HepG2 (cell line): Measurements from ENCODE around the gene TRIM37. TPM values are rescaled to one million over a fixed set of nuclear protein-coding genes. Genes with fewer than 3 reads are reported as not detected.
A peak's percentile ranks its signal among the peaks of the same experiment; 100 is the strongest.

ENCODE experiments used
- ATAC-seq: fragments of 200-7000 bp; cut with Tn5 transposase; 3 replicates; pipeline ENCODE4 v1.9.1; 2020; ENCODE audit warnings: mild to moderate bottlenecking, moderate library complexity
- BruUV-seq: library from RNA; stranded (reverse); fragments of 400-500 nt; replicated peaks from 2 replicates; lab custom pipeline; 2021; lab: Mats Ljungman, UMichigan
- CTCF ChIA-PET: fragments of 300-600 bp; formaldehyde crosslinking; extraction: SDS; loops from one replicate; lab custom pipeline; 2021; ENCODE audit warnings: low total read pairs, inconsistent platforms, low intra/inter-chr PET ratio; lab: Yijun Ruan, JAX
- POLR2A ChIA-PET: fragments of 350-600 bp; sonication (Branson Sonifier 250); formaldehyde crosslinking; loops from one replicate; lab custom pipeline; 2020; ENCODE audit warnings: antibody characterized with exemption, inconsistent platforms; lab: Yijun Ruan, JAX
- DNase-seq: peaks from one replicate; pipeline ENCODE4 v3.0.0-alpha.2; 2015; ENCODE audit warnings: low spot score
- FAIRE-seq: peaks from 3 replicates; lab custom pipeline; 2011; peaks lifted over from hg19 to GRCh38; lab: Jason Lieb, UNC
- H2AFZ ChIP-seq: one replicate; pipeline ENCODE4 v1.6.1; 2011; ENCODE audit warnings: low read length, inconsistent platforms
- H3K27ac ChIP-seq: fragments of 300-600 bp; 3 replicates; pipeline ENCODE4 v1.8.0; 2011; ENCODE audit warnings: mixed run types, mild to moderate bottlenecking, mixed read lengths, low read length, inconsistent platforms; ENCODE audit not compliant: insufficient read depth; ENCODE audit errors: extremely low read length
- H3K27me3 ChIP-seq, 2 experiments: fragments of 200-600 bp in 1 of 2; 2 replicates in 1 of 2; 3 replicates in 1 of 2; pipeline versions ENCODE4 v1.6.0 to v1.8.0; 2011; ENCODE audit warnings: low read length in 2 of 2, mild to moderate bottlenecking in 2 of 2, moderate library complexity in 2 of 2, inconsistent platforms in 1 of 2; ENCODE audit not compliant: insufficient read depth in 2 of 2, control insufficient read depth in 1 of 2
- H3K36me3 ChIP-seq, 2 experiments: fragments of 200-600 bp in 1 of 2; replicated peaks in 1 of 2; 2 replicates in 1 of 2; 3 replicates in 1 of 2; pipeline versions ENCODE4 v1.5.1 to v1.8.0; 2011; ENCODE audit warnings: low read length in 2 of 2, inconsistent platforms in 1 of 2; ENCODE audit not compliant: insufficient read depth in 2 of 2, control insufficient read depth in 1 of 2
- H3K4me1 ChIP-seq: 2 replicates; pipeline ENCODE4 v1.5.1; 2012; ENCODE audit warnings: low read length, inconsistent platforms; ENCODE audit not compliant: insufficient read depth
- H3K4me2 ChIP-seq: 2 replicates; pipeline ENCODE4 v1.6.0; 2011; ENCODE audit warnings: low read depth, low read length, inconsistent platforms
- H3K4me3 ChIP-seq, 3 experiments: fragments of 200-600 bp in 1 of 3; sonication (generic), shearing (Covaris generic) in 1 of 3; replicated peaks in 1 of 3; 2 replicates each; pipeline ENCODE4 v1.5.1; 2011 to 2016; ENCODE audit warnings: low read length in 3 of 3, inconsistent platforms in 2 of 3, low read depth in 2 of 3, mild to moderate bottlenecking in 2 of 3, control low read depth in 1 of 3, mixed read lengths in 1 of 3; ENCODE audit not compliant: insufficient read depth in 1 of 3
- H3K79me2 ChIP-seq: one replicate; pipeline ENCODE4 v1.6.1; 2011; ENCODE audit warnings: low read length, inconsistent platforms; ENCODE audit not compliant: insufficient read depth
- H3K9ac ChIP-seq: 2 replicates; pipeline ENCODE4 v1.6.0; 2011; ENCODE audit warnings: mild to moderate bottlenecking, low read depth, low read length, inconsistent platforms; ENCODE audit not compliant: insufficient read depth
- H3K9me3 ChIP-seq: 2 replicates; pipeline ENCODE4 v1.5.1; 2012; ENCODE audit warnings: mild to moderate bottlenecking, low read length
- H4K20me1 ChIP-seq: 2 replicates; pipeline ENCODE4 v1.6.0; 2011; ENCODE audit warnings: inconsistent platforms, mild to moderate bottlenecking, low read length, moderate library complexity; ENCODE audit not compliant: insufficient read depth
- ELF1 ChIP-seq: sonication (generic); formaldehyde crosslinking; IDR thresholded peaks from 2 replicates; pipeline ENCODE4 v1.4.0; 2020; ENCODE audit warnings: missing genetic modification reagents
- IKZF4 ChIP-seq: sonication (generic); formaldehyde crosslinking; IDR thresholded peaks from 2 replicates; pipeline ENCODE4 v1.5.1; 2020; ENCODE audit warnings: borderline replicate concordance, mild to moderate bottlenecking, low read depth, missing genetic modification reagents; ENCODE audit errors: not compliant biosample characterization
- KLF13 ChIP-seq: sonication (generic); formaldehyde crosslinking; IDR thresholded peaks from 2 replicates; pipeline ENCODE4 v1.4.0; 2020; ENCODE audit warnings: mild to moderate bottlenecking, missing genetic modification reagents
- MIER3 ChIP-seq: IDR thresholded peaks from 2 replicates; pipeline ENCODE4 v1.6.1; 2016; ENCODE audit warnings: missing compliant biosample characterization, borderline replicate concordance
- PLSCR1 ChIP-seq: sonication (generic); formaldehyde crosslinking; IDR thresholded peaks from 2 replicates; pipeline ENCODE4 v1.5.0; 2020; ENCODE audit warnings: missing genetic modification reagents, mild to moderate bottlenecking, borderline replicate concordance
- RBM22 ChIP-seq: fragments of 200-400 bp; formaldehyde crosslinking; optimal IDR thresholded peaks from 2 replicates; pipeline ENCODE3; 2017; ENCODE audit warnings: mild to moderate bottlenecking, low read length, moderate library complexity
- RXRB ChIP-seq: IDR thresholded peaks from 2 replicates; pipeline ENCODE4 v1.6.1; 2016; ENCODE audit warnings: borderline replicate concordance, missing genetic modification reagents, missing compliant biosample characterization
- THAP11 ChIP-seq: IDR thresholded peaks from 2 replicates; pipeline ENCODE4 v1.6.1; 2016; ENCODE audit warnings: missing biosample characterization, missing genetic modification reagents
- TMF1 ChIP-seq: sonication (generic); formaldehyde crosslinking; IDR thresholded peaks from 2 replicates; pipeline ENCODE4 v1.8.1; 2022; ENCODE audit warnings: low read depth, missing genetic modification reagents
- ZFP36 ChIP-seq: fragments of 150-350 bp; IDR thresholded peaks from 2 replicates; pipeline ENCODE4 v1.6.1; 2018; ENCODE audit warnings: borderline replicate concordance, low read length, low read depth; ENCODE audit not compliant: partially characterized antibody
- ZNF230 ChIP-seq: sonication (generic); formaldehyde crosslinking; IDR thresholded peaks from 2 replicates; pipeline ENCODE4 v1.4.0; 2020; ENCODE audit warnings: mild to moderate bottlenecking, missing genetic modification reagents
- ZNF24 ChIP-seq: fragments of 450-650 bp; IDR thresholded peaks from 2 replicates; pipeline ENCODE4 v1.6.1; 2017; ENCODE audit warnings: antibody characterized with exemption, mild to moderate bottlenecking
- ZNF709 ChIP-seq: sonication (generic); formaldehyde crosslinking; IDR thresholded peaks from 2 replicates; pipeline ENCODE4 v1.5.0; 2020; ENCODE audit warnings: mild to moderate bottlenecking, missing genetic modification reagents
- ZNF75D ChIP-seq: sonication (generic); formaldehyde crosslinking; IDR thresholded peaks from 2 replicates; pipeline ENCODE4 v1.8.1; 2023; ENCODE audit warnings: missing genetic modification reagents, mild to moderate bottlenecking, borderline replicate concordance
- ZNF790 ChIP-seq: sonication (generic); formaldehyde crosslinking; IDR thresholded peaks from 2 replicates; pipeline ENCODE4 v1.8.0; 2022; ENCODE audit warnings: missing genetic modification reagents, mild to moderate bottlenecking, borderline replicate concordance
- WGBS: methylation state at CpG from one replicate; pipeline ENCODE4 v1.1.6; 2017; ENCODE audit warnings: low lambda C conversion rate; 5-methylcytosine and 5-hydroxymethylcytosine counted together
- in situ Hi-C: cut with HindIII; loops from 2 replicates; pipeline ENCODE4 v1.10.0; 2017; ENCODE audit warnings: low pct_unique_long_range_greater_than_20kb; ENCODE audit not compliant: extremely low pct_ligation_motif_present
- intact Hi-C: fragments of 100-400 bp; cut with micrococcal nuclease; formaldehyde crosslinking; loops from one replicate; pipeline ENCODE4 v1.10.0; 2022; ENCODE audit not compliant: unreplicated experiment
- polyA plus RNA-seq, 8 experiments: library from polyadenylated mRNA; depleted of rRNA in 3 of 8; stranded (reverse) in 7 of 8; unstranded in 1 of 8; fragments of >200 nt; fragmentation: Illumina TruSeq in 4 of 8; extraction: Trizol in 4 of 8; gene quantifications; 2 replicates each; pipeline versions ENCODE4 v1.2.1 to v1.2.3, GENCODE V29; 2011 to 2016; ENCODE audit warnings: low read depth in 4 of 8, missing spikeins in 1 of 8, mixed read lengths in 1 of 8; ENCODE audit not compliant: insufficient read depth in 1 of 8
- total RNA-seq, 5 experiments: library from RNA; depleted of rRNA; stranded (reverse); fragments of >200 nt; fragmentation: Illumina TruSeq; extraction: Trizol; gene quantifications; 2 replicates each; pipeline ENCODE4 v1.2.3, GENCODE V29; 2016; ENCODE audit warnings: low read depth in 1 of 5
- TF ChIP-seq, protein P1 (sequence below): sonication (generic); formaldehyde crosslinking; conservative IDR thresholded peaks from 2 replicates; pipeline ENCODE4 v1.4.0; 2020; ENCODE audit warnings: missing genetic modification reagents

The TRIM37 gene
- total and polyA plus RNA-seq, 2 of the 13 experiments (the other 11 are each of a cell fraction or from before 2014, with no cell fraction given): 12.4 to 39.1 TPM

DNA sequence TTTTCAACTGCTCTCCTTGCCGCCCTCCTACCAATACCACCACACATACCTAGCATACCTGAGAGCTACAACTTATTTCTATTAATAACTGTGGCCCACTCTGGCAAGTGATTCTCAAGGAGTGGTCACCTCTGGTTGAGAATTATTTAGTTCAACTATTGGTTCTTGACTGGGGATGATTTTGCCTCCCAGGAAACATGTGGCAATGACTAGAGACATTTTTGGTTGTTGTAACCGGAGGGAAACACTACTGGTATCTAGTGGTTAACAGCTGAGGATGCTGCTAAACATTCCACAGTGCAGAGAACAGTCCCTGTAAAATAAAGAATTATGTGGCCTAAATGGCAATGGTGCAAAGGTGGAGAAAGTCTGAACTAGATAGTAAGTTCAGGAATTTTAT is 96.7 kb downstream of the TRIM37 start:
- no peaks in the 10 kb centered on the region for H3K9me3 ChIP-seq
- no peaks in the 10 kb centered on the region for H3K27me3 ChIP-seq
- no peak overlapping the region for H3K27ac ChIP-seq
- no peak overlapping the region for H2AFZ ChIP-seq
- no peaks in the 10 kb centered on the region for H3K79me2 ChIP-seq
- DNase-seq (no peak), FAIRE-seq (no peak)
- 100% methylated on average over 2 of the region's 2 CpGs for WGBS
- peaks cover 4 to 31% of the 10 kb centered on the region in 2 experiments; a peak in 3 of 5 replicates for H3K36me3 ChIP-seq
- H4K20me1 ChIP-seq: no peaks in the 10 kb centered on the region
- intact Hi-C loops: no loop called here
- TF ChIP-seq ZNF709 (CRISPR knock-in tag) (no peak), THAP11 (CRISPR knock-in tag) (no peak), KLF13 (CRISPR knock-in tag) (no peak), TMF1 (CRISPR knock-in tag) (no peak), ZNF790 (no peak), ZNF75D (CRISPR knock-in tag) (no peak), ELF1 (CRISPR knock-in tag) (no peak), ZNF230 (CRISPR knock-in tag) (no peak), RBM22 (no peak), MIER3 (CRISPR knock-in tag) (no peak)
- TF ChIP-seq, all 625 proteins: peak for 0
- no TSS peak for BruUV-seq
- ATAC-seq: no peak
- ChIA-PET POLR2A (no interaction called here), CTCF (no interaction called here)
- no peaks in the 10 kb centered on the region for H3K4me1 ChIP-seq
- H3K4me3 ChIP-seq: no peak overlapping the region
- in situ Hi-C loops: no loop called here
- H3K9ac ChIP-seq: no peak overlapping the region
- H3K4me2 ChIP-seq: no peak overlapping the region

- DNase-seq (no peak), ATAC-seq (no peak), FAIRE-seq (peak; percentile 44)
- no peaks in the 10 kb centered on the region for H4K20me1 ChIP-seq
- POLR2A ChIA-PET: interaction anchor here (0.8 kb wide), 1 partner anchor 377 kb away, joined by 3 read pairs; no protein-coding TSS in a partner anchor
- in situ Hi-C loops (loop anchor here (5.0 kb wide), 1 partner anchor 421 kb away; no protein-coding TSS in a partner anchor), intact Hi-C loops (loop anchor here (10.0 kb wide), 1 partner anchor 434 kb away; no protein-coding TSS in a partner anchor)
- WGBS: 93% methylated on average over 2 of the region's 2 CpGs
- no peak overlapping the region for H2AFZ ChIP-seq
- no peak overlapping the region for H3K9ac ChIP-seq
- TF ChIP-seq PLSCR1 (CRISPR knock-in tag) (no peak), RXRB (CRISPR knock-in tag) (no peak), IKZF4 (CRISPR knock-in tag) (no peak), ZNF24 (no peak), ZFP36 (no peak)
- TF ChIP-seq, protein P1, sequence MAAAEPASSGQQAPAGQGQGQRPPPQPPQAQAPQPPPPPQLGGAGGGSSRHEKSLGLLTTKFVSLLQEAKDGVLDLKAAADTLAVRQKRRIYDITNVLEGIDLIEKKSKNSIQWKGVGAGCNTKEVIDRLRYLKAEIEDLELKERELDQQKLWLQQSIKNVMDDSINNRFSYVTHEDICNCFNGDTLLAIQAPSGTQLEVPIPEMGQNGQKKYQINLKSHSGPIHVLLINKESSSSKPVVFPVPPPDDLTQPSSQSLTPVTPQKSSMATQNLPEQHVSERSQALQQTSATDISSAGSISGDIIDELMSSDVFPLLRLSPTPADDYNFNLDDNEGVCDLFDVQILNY (CRISPR knock-in tag): no peak
- H3K9me3 ChIP-seq: no peaks in the 10 kb centered on the region
- H3K4me2 ChIP-seq: no peak overlapping the region
- CTCF ChIA-PET: no interaction called here
- no peak overlapping the region for H3K27ac ChIP-seq
- H3K79me2 ChIP-seq: no peaks in the 10 kb centered on the region
- no peak overlapping the region for H3K4me3 ChIP-seq
- H3K36me3 ChIP-seq: peaks cover 4 to 28% of the 10 kb centered on the region in 2 experiments; a peak in 4 of 5 replicates
- no peaks in the 10 kb centered on the region for H3K27me3 ChIP-seq
- no TSS peak for BruUV-seq
- H3K4me1 ChIP-seq: no peaks in the 10 kb centered on the region
These were observed 97.9 kb downstream of the TRIM37 start for GRCh38 chr17:59008737-59009136.
